Upper lobe of left lung (tissue), 4 donors: ENCODE measurements around the gene PTPRM.

Experiments
- CTCF ChIP-seq, 6 experiments: fragments of 450-650 bp in 4 of 6; fragments of 200-600 bp in 2 of 6; sonication (generic) in 2 of 6; IDR thresholded peaks; one replicate each; pipeline ENCODE4 v1.5.1; 2016 to 2019; ENCODE audit warnings: antibody characterized with exemption in 6 of 6
- POLR2AphosphoS5 ChIP-seq, 2 donors: sonication (generic); formaldehyde crosslinking; IDR thresholded peaks; one replicate each; pipeline ENCODE4 v1.5.1; 2017; ENCODE audit warnings: antibody characterized with exemption in 2 of 2

- TF ChIP-seq CTCF (IDR thresholded peaks at IDR 0.05) (no peak), POLR2AphosphoS5 (IDR thresholded peaks at IDR 0.05) (no peak)
These were observed 694.6 kb downstream of the PTPRM start for GRCh38 chr18:8261651-8262091.
